ENCODE measurements around the gene REC8. TPM values are rescaled to one million over a fixed set of nuclear protein-coding genes. Genes with fewer than 3 reads are reported as not detected.

Gene REC8
- total and polyA plus RNA-seq, 2 of the 13 experiments (the other 11 are each of a cell fraction or from before 2014, with no cell fraction given) = 3.4 to 14.7 TPM

DNA sequence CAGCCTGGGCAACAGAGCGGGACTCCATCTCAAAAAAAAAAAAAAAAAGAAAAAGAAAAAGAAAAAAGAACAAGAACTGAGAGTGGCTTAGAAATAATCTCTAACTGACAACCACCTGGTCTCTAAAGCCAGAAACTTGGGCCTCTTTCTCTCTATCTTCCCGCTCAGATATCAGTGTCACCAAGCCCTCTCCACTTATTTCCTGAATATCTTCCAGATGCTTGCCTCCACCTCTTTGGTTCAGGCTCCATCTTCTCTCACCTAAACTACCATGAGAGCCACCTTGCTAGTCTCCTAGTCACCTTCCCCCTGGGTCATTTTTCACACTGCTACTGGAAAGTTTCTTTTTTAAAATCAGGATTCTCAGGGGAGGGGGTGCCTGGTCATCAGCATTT is 25.2 kb downstream of the REC8 start (continued):
- TF ChIP-seq ZBTB14 (CRISPR knock-in tag; IDR thresholded peaks at IDR 0.05) (no peak), ZSCAN25 (CRISPR knock-in tag; IDR thresholded peaks at IDR 0.05) (no peak), ZBTB7B (CRISPR knock-in tag; IDR thresholded peaks at IDR 0.05) (peak; percentile 6; the same call in 1 of the 2 replicates), ZNF446 (CRISPR knock-in tag; IDR thresholded peaks at IDR 0.05) (no peak), MTA3 (CRISPR knock-in tag; IDR thresholded peaks at IDR 0.05) (no peak), ZNF501 (CRISPR knock-in tag; IDR thresholded peaks at IDR 0.05) (0 out of 2 replicates have a peak, but pooled peaks have one; percentile 8), NR0B2 (CRISPR knock-in tag; IDR thresholded peaks at IDR 0.05) (no peak), MIER3 (CRISPR knock-in tag; IDR thresholded peaks at IDR 0.05; ENCODE audit: borderline replicate concordance) (no peak), ARNT2 (CRISPR knock-in tag; IDR thresholded peaks at IDR 0.05; ENCODE audit: low read depth) (no peak), IRX3 (CRISPR knock-in tag; IDR thresholded peaks at IDR 0.05; ENCODE audit: borderline replicate concordance, low read depth) (no peak), AGO1 (IDR thresholded peaks at IDR 0.05; ENCODE audit: low read depth, low read length, poor library complexity, severe bottlenecking) (no peak)
- TF ChIP-seq, protein P1, sequence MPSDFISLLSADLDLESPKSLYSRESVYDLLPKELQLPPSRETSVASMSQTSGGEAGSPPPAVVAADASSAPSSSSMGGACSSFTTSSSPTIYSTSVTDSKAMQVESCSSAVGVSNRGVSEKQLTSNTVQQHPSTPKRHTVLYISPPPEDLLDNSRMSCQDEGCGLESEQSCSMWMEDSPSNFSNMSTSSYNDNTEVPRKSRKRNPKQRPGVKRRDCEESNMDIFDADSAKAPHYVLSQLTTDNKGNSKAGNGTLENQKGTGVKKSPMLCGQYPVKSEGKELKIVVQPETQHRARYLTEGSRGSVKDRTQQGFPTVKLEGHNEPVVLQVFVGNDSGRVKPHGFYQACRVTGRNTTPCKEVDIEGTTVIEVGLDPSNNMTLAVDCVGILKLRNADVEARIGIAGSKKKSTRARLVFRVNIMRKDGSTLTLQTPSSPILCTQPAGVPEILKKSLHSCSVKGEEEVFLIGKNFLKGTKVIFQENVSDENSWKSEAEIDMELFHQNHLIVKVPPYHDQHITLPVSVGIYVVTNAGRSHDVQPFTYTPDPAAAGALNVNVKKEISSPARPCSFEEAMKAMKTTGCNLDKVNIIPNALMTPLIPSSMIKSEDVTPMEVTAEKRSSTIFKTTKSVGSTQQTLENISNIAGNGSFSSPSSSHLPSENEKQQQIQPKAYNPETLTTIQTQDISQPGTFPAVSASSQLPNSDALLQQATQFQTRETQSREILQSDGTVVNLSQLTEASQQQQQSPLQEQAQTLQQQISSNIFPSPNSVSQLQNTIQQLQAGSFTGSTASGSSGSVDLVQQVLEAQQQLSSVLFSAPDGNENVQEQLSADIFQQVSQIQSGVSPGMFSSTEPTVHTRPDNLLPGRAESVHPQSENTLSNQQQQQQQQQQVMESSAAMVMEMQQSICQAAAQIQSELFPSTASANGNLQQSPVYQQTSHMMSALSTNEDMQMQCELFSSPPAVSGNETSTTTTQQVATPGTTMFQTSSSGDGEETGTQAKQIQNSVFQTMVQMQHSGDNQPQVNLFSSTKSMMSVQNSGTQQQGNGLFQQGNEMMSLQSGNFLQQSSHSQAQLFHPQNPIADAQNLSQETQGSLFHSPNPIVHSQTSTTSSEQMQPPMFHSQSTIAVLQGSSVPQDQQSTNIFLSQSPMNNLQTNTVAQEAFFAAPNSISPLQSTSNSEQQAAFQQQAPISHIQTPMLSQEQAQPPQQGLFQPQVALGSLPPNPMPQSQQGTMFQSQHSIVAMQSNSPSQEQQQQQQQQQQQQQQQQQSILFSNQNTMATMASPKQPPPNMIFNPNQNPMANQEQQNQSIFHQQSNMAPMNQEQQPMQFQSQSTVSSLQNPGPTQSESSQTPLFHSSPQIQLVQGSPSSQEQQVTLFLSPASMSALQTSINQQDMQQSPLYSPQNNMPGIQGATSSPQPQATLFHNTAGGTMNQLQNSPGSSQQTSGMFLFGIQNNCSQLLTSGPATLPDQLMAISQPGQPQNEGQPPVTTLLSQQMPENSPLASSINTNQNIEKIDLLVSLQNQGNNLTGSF (CRISPR knock-in tag; IDR thresholded peaks at IDR 0.05) = no peak

Data from HepG2 (cell line).